HG03432 (cell line): ENCODE results near the gene ZNF506.
A peak's percentile ranks its signal among the peaks of the same experiment; 100 is the strongest.
"Not testable (repeated sequence)": the region's sequence is repeated elsewhere in the genome, so short reads cannot be mapped to it uniquely, and the experiment has no call there.

ENCODE experiments used
- ATAC-seq: cut with Tn5 transposase; IDR thresholded peaks from one replicate; pipeline ENCODE4 v1.9.1; 2021; ENCODE audit warnings: mild to moderate bottlenecking, moderate library complexity; ENCODE audit not compliant: unreplicated experiment

The ZNF506 gene

GRCh38 chr19:19821366-19821951 lies at the start of gene ZNF506:
ZNF506 (minus strand) TSS chr19:19821750; CDS start chr19:19821603, 147 bp downstream.
- ATAC-seq: peak; percentile 86

- ATAC-seq: not testable (repeated sequence)
Observed at GRCh38 chr19:19870086-19870485, 48.5 kb upstream of the ZNF506 start.

DNA sequence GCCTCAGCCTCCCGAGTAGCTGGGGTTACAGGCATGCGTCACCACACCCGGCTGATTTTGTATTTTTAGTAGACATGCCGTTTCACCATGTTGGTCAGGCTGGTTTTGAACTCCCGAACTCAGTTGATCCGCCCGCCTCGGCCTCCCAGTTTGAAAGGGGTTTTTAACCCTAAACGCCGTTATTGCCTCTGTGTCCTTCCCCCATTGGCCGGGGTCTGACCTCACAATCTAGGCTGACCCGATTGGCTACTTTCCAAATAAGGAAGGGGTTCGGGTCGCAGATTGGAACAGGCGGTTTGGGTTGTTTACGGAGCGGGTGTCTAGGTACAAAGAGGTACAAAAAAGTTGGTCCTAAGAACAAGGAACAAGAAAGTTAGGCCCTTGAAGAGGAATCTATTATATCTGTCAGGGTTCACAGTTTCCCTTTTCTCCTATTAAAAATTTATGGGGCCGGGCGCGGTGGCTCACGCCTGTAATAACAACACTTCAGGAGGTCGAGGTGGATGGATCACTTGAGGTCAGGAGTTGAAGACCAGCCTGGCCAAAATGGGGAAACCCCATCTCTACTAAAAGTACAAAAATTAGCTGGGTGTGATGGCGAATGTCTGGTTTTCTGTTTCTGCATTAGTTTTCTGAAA lies 45.2 kb upstream of the ZNF506 start:
- ATAC-seq: no peak

DNA sequence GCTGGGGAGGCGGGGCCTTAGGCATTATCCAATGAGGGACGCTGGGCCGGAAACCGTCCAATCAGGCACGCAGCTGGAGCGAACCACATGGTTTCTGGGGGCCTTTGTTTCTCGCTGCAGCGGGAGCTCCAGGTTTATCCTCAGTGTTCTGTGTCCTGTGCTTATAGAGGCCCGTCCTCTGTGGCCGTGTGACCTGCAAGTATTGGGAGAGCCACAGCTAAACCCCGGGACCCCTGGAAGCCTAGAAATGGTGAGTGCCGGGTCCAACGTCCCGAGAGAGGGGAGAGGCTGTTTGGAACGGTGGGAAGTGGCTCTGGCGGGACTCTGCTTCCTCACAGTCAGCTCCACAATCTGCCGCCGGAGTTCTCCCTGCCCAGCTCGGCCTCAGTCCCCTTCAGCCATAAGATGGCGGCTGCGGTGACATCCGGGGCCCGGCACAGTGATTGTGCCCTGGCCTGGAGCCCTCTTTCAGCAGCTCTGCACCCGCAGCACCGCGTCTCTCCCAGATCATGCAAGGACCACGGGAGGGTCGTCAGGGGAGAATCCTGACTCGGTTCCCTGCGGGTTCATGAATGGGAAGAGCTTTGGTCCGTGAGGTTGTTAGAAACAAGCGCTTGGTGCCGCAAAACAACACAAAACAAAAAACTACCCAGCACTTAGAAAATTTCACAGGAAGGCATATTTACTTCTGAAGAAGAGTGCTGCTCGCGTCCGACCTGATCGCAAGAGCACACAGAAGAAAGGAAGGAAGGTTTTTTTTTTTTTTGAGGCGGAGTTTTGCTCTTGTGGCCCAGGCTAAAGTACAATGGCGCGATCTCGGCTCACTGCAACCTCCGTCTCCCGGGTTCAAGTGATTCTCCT lies 44.4 kb upstream of the ZNF506 start, which contains the start of gene ZNF253:
Gene ZNF253 (plus strand): TSS at position 133 of the 861 bp plus-strand sequence. CDS start 115 bp downstream, at position 248.
- ATAC-seq: peak; percentile 97

GRCh38 chr19:19860756-19861390 lies 39.3 kb upstream of the ZNF506 start:
- ATAC-seq: no peak

GRCh38 chr19:19858751-19859150 lies 37.2 kb upstream of the ZNF506 start:
- ATAC-seq: no peak

- not testable (repeated sequence) for ATAC-seq
Observed at GRCh38 chr19:19851740-19852139, 30.2 kb upstream of the ZNF506 start.

GRCh38 chr19:19849056-19849455 lies 27.5 kb upstream of the ZNF506 start:
- no peak for ATAC-seq

DNA sequence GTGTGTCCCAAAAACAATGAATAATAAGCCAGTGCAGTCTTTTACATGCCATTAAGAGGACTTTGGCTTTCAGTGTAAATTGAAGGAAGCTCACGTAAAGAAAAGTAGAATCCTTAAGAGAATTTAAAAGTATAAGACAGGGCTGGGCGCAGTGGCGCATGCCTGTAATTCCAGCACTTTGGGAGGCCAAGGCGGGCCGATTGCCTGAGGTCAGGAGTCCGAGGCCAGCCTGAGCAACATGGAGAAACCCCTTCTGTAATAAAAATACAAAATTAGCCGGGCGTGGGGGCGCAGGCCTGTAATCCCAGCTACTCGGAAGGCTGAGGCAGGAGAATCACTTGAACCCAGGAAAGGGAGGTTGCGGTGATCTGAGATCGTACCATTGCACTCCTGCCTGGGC lies 26.2 kb upstream of the ZNF506 start:
- ATAC-seq: no peak

DNA sequence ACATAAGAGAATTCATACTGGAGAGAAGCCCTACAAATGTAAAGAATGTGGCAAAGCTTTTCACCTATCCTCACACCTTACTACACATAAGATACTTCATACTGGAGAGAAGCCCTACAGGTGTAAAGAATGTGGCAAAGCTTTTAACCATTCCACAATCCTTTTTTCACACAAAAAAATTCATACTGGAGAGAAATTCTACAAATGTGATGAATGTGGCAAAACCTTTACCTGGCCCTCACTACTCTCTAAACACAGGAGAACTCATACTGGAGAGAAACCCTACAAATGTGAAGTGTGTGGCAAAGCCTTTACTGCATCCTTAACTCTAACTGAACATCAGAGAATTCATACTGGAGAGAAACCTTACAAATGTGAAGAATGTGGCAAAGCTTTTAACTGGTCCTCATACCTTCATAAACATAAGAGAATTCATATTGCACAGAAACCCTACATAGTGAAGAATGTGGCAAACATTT lies 14.0 kb upstream of the ZNF506 start:
- ATAC-seq: no peak

GRCh38 chr19:19826875-19827274 lies 5.3 kb upstream of the ZNF506 start:
- ATAC-seq: no peak

- ATAC-seq: no peak
Observed at GRCh38 chr19:19823916-19824315, 2.4 kb upstream of the ZNF506 start.

GRCh38 chr19:19821976-19822375 lies 426 bp upstream of the ZNF506 start:
- peak; percentile 4 for ATAC-seq

DNA sequence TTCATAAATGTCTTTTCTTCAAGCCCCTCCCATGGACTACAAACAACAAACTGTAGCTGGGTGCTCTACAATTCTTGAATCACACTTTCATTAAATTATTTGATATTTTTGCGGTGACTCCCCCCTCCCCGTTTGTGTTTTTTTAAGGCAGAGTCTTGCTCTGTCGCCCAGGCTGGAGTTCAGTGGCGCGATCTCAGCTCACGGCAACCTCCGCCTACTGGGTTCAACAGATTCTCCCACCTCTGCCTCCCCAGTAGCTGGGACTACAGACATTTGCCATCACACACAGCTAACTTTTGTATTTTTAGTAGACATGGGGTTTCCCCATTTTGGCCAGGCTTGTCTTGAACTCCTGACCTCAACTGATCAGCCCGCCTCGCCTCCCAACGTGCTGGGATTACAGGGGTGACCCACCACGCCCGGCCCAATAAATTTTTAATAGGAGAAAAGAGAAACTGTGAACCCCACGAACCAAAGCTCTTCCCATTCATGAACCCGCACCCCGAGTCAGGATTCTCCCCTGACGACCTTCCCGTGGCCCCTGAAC lies 703 bp downstream of the ZNF506 start:
- peak; percentile 2 for ATAC-seq

GRCh38 chr19:19817357-19817756 lies 4.2 kb downstream of the ZNF506 start:
- ATAC-seq: no peak

DNA sequence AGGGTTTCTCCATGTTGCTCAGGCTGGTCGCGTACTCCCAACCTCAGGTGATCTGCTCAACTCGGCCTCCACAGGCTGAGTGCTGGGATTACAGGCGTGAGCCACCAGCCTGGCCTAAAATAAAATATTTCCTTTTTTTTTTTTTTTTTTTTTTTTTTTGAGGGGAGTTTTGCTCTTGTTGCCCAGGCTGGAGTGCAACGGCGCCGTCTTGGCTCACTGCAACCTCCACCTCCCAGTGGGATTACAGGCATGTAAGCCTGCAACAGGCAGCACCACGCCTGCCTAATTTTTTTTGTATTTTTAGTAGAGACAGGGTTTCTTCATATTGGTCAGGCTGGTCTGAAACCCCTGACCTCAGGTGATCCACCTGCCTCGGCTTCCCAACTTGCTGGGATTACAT lies 4.9 kb downstream of the ZNF506 start:
- no peak for ATAC-seq

DNA sequence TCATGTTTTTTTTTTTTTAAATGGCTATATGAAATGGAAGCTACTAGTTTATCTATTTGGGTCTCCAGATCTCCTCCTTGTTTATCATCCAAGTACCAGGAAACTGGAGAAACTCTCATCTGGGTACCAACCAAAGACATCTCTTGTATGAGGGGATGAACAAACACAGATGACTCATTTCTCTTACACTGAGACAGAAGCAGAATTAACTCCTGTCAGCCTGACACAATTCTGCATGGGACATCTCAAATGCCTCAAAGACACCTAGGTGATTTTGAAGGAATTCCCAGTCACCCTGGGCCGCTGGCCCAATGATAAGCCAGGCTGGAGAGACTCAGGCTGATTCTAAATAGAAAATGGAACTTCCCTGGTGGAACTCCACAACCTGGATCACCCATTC lies 9.6 kb downstream of the ZNF506 start:
- ATAC-seq: not testable (repeated sequence)

DNA sequence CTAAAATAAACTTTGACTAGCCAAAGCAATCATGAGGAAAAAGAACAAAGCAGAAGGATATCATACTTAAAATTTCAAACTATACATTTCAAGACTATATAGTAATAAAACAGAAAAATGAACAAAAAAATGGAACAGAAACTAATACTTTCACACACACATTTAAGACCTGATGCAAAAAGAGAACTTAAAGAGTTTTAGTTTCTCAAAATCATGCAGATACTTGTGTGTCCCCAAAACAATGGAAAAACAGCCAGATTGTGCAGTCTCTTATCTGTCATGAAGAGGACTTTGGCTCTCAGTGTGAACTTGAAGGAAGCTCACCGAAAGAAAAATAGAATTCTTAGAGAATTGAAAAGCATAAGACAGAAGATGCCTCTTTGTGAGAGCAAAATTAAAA lies 16.1 kb downstream of the ZNF506 start:
- ATAC-seq: no peak

DNA sequence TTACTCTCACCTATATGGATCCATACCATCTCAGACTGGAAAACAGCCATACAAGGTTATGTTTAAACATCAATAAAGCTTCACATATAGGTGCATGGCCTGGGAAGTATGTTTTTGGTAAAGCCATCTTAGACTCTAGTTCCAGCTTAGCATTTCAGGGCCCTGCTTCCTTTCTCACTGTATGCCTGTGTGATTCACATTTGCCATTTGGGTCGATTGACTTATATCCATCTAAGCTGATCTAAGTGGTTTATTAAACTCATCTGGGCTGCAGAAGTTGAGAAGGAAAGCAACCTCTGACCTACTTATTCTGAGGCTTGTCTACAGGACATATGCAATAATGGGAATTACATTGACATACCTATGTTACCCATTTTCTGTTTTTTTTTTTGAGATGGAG lies 33.5 kb downstream of the ZNF506 start:
- ATAC-seq: no peak

DNA sequence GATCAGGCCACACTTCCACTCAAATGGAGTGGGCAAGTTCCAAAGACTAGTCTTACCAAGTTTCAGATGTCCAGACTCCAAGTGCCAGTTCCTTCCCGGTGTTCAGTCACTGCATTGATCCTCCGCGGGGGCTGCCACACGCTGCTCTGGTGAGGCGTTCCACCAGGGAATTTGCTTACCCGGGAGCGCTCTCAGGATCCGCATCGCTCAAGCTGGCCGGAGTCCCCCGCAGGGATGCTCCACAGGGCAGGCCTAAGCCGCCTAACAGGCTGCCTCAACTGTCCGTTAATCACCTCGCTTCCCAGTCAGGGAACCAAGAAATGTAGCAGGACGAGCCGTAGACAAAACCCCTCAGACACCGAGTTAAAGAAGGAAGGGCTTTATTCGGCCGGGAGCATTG lies 36.1 kb downstream of the ZNF506 start:
- ATAC-seq: not testable (repeated sequence)

GRCh38 chr19:19782783-19783182 lies 38.8 kb downstream of the ZNF506 start:
- ATAC-seq: no peak
